Stomach (tissue), 9 donors: ENCODE results near the gene CDH12. TPM values are rescaled to one million over a fixed set of nuclear protein-coding genes. Genes with fewer than 3 reads are reported as not detected.

Experiments used
- DNase-seq, 2 donors: peaks; one replicate each; pipeline versions ENCODE4 v3.0.0 to v3.0.0-alpha.2; 2013 to 2019
- H3K27ac ChIP-seq, 5 donors: fragments of 200-600 bp in 4 of 5; sonication (generic) in 4 of 5; one replicate each; pipeline ENCODE4 v1.5.1; 2013 to 2019; ENCODE audit warnings: mild to moderate bottlenecking in 1 of 5, moderate library complexity in 1 of 5
- H3K27me3 ChIP-seq, 3 donors: fragments of 200-600 bp; sonication (generic); one replicate each; pipeline ENCODE4 v1.5.1; 2017 to 2019; ENCODE audit warnings: mixed run types in 1 of 3
- H3K36me3 ChIP-seq, 4 donors: fragments of 200-600 bp; sonication (generic); 1 replicate in 3 of 4; 2 replicates in 1 of 4; pipeline ENCODE4 v1.5.1; 2016 to 2019
- H3K4me1 ChIP-seq, 4 donors: fragments of 200-600 bp; sonication (generic); one replicate each; pipeline ENCODE4 v1.5.1; 2016 to 2019
- H3K4me3 ChIP-seq, 4 donors: fragments of 200-600 bp; sonication (generic) in 3 of 4; one replicate each; pipeline ENCODE4 v1.5.1; 2016 to 2019; ENCODE audit warnings: mild to moderate bottlenecking in 1 of 4
- H3K9me3 ChIP-seq, 4 donors: fragments of 200-600 bp; sonication (generic); one replicate each; pipeline ENCODE4 v1.5.1; 2016 to 2019
- EP300 ChIP-seq: sonication (generic); formaldehyde crosslinking; IDR thresholded peaks from one replicate; pipeline ENCODE4 v1.6.1; 2017; ENCODE audit warnings: antibody characterized with exemption
- POLR2A ChIP-seq, 4 donors: fragments of 450-650 bp; IDR thresholded peaks; one replicate each; pipeline ENCODE4 v1.6.1; 2016; ENCODE audit warnings: antibody characterized with exemption in 4 of 4, control low read depth in 2 of 4, mild to moderate bottlenecking in 1 of 4, moderate library complexity in 1 of 4
- POLR2AphosphoS5 ChIP-seq, 3 donors: sonication (generic); formaldehyde crosslinking; IDR thresholded peaks; one replicate each; pipeline ENCODE4 v1.6.1; 2016; ENCODE audit warnings: antibody characterized with exemption in 3 of 3
- WGBS, 5 donors: extraction: QIAGEN DNeasy Blood & Tissue Kit in 3 of 5; methylation state at CpG; one replicate each; pipeline versions ENCODE4 v1.1.5 to v1.1.7; 2013 to 2018; 5-methylcytosine and 5-hydroxymethylcytosine counted together
- intact Hi-C: fragments of 100-400 bp; cut with DNase I; formaldehyde crosslinking; loops from one replicate; pipeline ENCODE4 v1.15.1; 2023; ENCODE audit warnings: low total_unique reads
- polyA plus RNA-seq, 3 donors: library from polyadenylated mRNA; stranded (reverse); fragments of 200-250 nt; gene quantifications; one replicate each; pipeline ENCODE4 v1.2.3, GENCODE V29; 2013
- total RNA-seq, 5 donors: library from RNA; depleted of rRNA; stranded (reverse); fragments of >200 nt; gene quantifications; one replicate each; pipeline versions ENCODE4 v1.1.0 to v1.2.3, GENCODE V29; 2014 to 2016
- TF ChIP-seq, protein P1 (sequence below), 7 experiments: fragments of 450-650 bp in 4 of 7; fragments of 200-600 bp in 3 of 7; sonication (generic) in 3 of 7; IDR thresholded peaks; one replicate each; pipeline ENCODE4 v1.5.1; 2016 to 2019; ENCODE audit warnings: antibody characterized with exemption in 7 of 7, control low read depth in 2 of 7, mild to moderate bottlenecking in 1 of 7
- donor health status: healthy with polysubstance abuse.
- donor health status: Bipolar disorder and iron deficiency.
- donor health status: healthy.

The CDH12 gene
- total and polyA plus RNA-seq, 8 donors: 0.76 to 1.3 TPM; not detected in 6

DNA sequence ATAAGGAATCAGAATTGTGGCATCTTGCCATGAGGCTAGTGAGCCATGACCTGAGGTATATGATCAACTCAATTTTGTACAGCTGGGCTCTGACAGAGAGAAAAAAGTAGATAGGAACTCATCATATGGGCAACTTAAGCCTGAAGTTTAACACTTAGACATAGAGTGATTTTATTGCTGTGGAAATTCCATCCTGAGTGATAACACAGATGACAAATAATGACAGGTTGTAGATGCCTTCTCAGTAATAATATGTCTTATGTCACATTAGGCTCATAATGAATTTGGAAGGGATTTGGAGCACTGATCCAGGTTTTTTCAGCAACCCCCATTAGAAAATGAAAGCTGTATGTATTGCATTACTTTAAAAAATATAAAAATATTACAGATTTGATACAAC is 744.6 kb downstream of the CDH12 start:
- Histone ChIP-seq H3K36me3 (no peaks in the 10 kb centered on the region), H3K9me3 (no peaks in the 10 kb centered on the region), H3K27ac (no peak overlapping the region), H3K27me3 (no peaks in the 10 kb centered on the region), H3K4me1 (no peaks in the 10 kb centered on the region), H3K4me3 (no peak overlapping the region)
- DNase-seq: no peak
- intact Hi-C loops: no loop called here
- no peak for TF ChIP-seq POLR2AphosphoS5 (IDR thresholded peaks at IDR 0.05)
- TF ChIP-seq, protein P1, sequence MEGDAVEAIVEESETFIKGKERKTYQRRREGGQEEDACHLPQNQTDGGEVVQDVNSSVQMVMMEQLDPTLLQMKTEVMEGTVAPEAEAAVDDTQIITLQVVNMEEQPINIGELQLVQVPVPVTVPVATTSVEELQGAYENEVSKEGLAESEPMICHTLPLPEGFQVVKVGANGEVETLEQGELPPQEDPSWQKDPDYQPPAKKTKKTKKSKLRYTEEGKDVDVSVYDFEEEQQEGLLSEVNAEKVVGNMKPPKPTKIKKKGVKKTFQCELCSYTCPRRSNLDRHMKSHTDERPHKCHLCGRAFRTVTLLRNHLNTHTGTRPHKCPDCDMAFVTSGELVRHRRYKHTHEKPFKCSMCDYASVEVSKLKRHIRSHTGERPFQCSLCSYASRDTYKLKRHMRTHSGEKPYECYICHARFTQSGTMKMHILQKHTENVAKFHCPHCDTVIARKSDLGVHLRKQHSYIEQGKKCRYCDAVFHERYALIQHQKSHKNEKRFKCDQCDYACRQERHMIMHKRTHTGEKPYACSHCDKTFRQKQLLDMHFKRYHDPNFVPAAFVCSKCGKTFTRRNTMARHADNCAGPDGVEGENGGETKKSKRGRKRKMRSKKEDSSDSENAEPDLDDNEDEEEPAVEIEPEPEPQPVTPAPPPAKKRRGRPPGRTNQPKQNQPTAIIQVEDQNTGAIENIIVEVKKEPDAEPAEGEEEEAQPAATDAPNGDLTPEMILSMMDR (IDR thresholded peaks at IDR 0.05): no peak
- no peak for TF ChIP-seq POLR2A (IDR thresholded peaks at IDR 0.05)
- no peak for TF ChIP-seq EP300

DNA sequence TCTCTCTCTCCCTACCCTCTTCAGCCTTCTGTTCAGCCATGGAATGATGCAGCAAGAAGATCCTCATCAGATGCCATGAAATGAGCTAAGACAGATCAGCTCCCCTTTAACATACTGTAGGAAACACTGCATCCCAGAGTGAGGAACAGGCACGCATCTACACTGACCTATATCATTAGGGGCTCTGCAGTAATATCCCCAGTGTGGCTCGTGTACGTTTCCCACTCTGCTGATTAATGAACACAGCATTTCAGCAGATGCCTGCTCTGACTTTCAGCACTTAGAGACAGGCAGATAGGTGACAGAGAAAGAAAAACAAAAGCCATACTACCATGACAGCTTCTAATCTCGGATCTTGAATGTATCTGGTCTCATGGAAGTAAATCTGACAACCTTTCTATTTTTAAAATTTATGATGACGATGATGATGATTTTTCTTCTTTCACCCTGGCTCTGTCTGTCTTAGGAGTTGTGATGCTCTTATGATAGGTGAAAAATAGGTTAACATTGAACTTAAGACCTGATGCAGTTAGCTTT is 750.3 kb downstream of the CDH12 start:
- no peaks in the 10 kb centered on the region for H3K9me3 ChIP-seq
- TF ChIP-seq POLR2AphosphoS5 (IDR thresholded peaks at IDR 0.05) (no peak), EP300 (no peak), POLR2A (IDR thresholded peaks at IDR 0.05) (no peak)
- TF ChIP-seq, protein P1 (IDR thresholded peaks at IDR 0.05): no peak
- H3K27me3 ChIP-seq: no peaks in the 10 kb centered on the region
- no peaks in the 10 kb centered on the region for H3K36me3 ChIP-seq
- WGBS, 5 donors: 61 to 72% (median 70%) methylated on average over 5 of the region's 5 CpGs
- H3K27ac ChIP-seq: no peak overlapping the region
- intact Hi-C loops: no loop called here
- H3K4me3 ChIP-seq: no peak overlapping the region
- no peak for DNase-seq
- no peaks in the 10 kb centered on the region for H3K4me1 ChIP-seq

DNA sequence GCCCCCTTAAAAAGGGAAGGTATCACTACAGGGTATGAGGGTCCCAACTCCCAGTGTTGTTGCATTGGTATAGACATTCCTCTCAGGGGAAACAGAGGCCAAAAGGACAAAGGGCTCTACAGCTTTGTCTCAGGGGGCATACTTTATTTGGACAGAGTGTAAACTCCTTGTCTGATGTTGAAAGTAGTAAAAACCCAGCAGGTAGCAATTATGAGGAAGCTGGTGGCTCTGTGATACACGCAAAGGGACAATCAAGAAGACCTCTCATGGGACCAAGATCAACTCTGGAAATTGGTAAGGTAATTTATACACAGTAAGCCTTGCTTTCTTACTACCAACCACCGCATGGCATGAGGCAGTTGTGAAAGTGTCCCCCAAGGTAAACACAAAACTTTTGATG is 764.6 kb downstream of the CDH12 start:
- Histone ChIP-seq H3K4me1 (no peaks in the 10 kb centered on the region), H3K36me3 (no peaks in the 10 kb centered on the region), H3K27ac (no peak overlapping the region), H3K27me3 (no peaks in the 10 kb centered on the region), H3K9me3 (no peaks in the 10 kb centered on the region), H3K4me3 (no peak overlapping the region)
- DNase-seq: no peak
- TF ChIP-seq EP300 (no peak), POLR2AphosphoS5 (IDR thresholded peaks at IDR 0.05) (no peak), POLR2A (IDR thresholded peaks at IDR 0.05) (no peak)
- TF ChIP-seq, protein P1 (IDR thresholded peaks at IDR 0.05): no peak
- WGBS, 5 donors: 79 to 90% (median 82%) methylated on average over 2 of the region's 2 CpGs
- intact Hi-C loops: no loop called here

DNA sequence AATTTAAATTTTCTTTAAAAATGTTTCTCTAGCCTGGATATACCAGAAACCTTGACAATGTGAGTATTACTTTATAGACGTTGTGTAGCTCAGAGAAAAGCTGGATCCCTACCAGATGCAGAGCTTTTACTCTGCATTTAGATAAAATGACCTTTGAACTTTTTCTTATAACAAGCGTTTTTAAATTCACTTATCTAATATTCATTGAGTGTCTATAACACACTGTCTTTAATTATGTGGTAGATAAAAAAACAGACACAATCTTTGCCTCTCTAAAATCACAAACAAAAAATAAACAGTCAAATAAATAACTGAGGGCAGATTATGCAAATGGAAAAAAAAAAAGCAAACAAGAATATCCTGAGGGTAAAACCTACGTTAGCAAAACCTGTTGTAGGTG is 773.6 kb downstream of the CDH12 start:
- H3K4me3 ChIP-seq: no peak overlapping the region
- no peaks in the 10 kb centered on the region for H3K27me3 ChIP-seq
- 18 to 26% (median 20%) methylated on average over 3 of the region's 3 CpGs for WGBS, 5 donors

More for the DNA sequence above, 773.6 kb downstream of the CDH12 start:
- intact Hi-C loops: no loop called here
- no peak for DNase-seq
- Histone ChIP-seq H3K27ac (no peak overlapping the region), H3K9me3 (no peaks in the 10 kb centered on the region), H3K4me1 (no peaks in the 10 kb centered on the region), H3K36me3 (no peaks in the 10 kb centered on the region)
- TF ChIP-seq POLR2A (IDR thresholded peaks at IDR 0.05): no peak
- TF ChIP-seq, protein P1 (IDR thresholded peaks at IDR 0.05): no peak
- no peak for TF ChIP-seq EP300
- no peak for TF ChIP-seq POLR2AphosphoS5 (IDR thresholded peaks at IDR 0.05)
